SK-N-SH treated with all-trans-retinoic acid at 6 μM for 48 hours (cell line): ENCODE results near the gene KIN.

Source experiments
- PATZ1 ChIP-seq: fragments of 250-450 bp; sonication (Bioruptor Pico); IDR thresholded peaks from 2 replicates; pipeline ENCODE4 v1.8.0; 2020; ENCODE audit warnings: mild to moderate bottlenecking, moderate library complexity, borderline replicate concordance
- PPARA ChIP-seq: fragments of 250-450 bp; sonication (Bioruptor Pico); IDR thresholded peaks from 2 replicates; pipeline ENCODE4 v1.5.0; 2020; ENCODE audit warnings: mild to moderate bottlenecking, borderline replicate concordance
- RARB ChIP-seq: fragments of 250-450 bp; sonication (Bioruptor Pico); IDR thresholded peaks from 2 replicates; pipeline ENCODE4 v1.8.0; 2021; ENCODE audit warnings: mild to moderate bottlenecking, moderate library complexity
- TOX ChIP-seq: fragments of 250-450 bp; sonication (Bioruptor Pico); IDR thresholded peaks from 2 replicates; pipeline ENCODE4 v1.8.0; 2021; ENCODE audit warnings: mild to moderate bottlenecking, moderate library complexity, borderline replicate concordance
- ZFP3 ChIP-seq: fragments of 250-450 bp; sonication (Bioruptor Pico); IDR thresholded peaks from 2 replicates; pipeline ENCODE4 v1.5.0; 2020; ENCODE audit warnings: mild to moderate bottlenecking, moderate library complexity
- ZFP30 ChIP-seq: fragments of 450-650 bp; formaldehyde crosslinking; IDR thresholded peaks from 2 replicates; pipeline ENCODE4 v1.5.0; 2022; ENCODE audit warnings: mild to moderate bottlenecking, moderate library complexity
- ZNF70 ChIP-seq: fragments of 450-650 bp; formaldehyde crosslinking; IDR thresholded peaks from 2 replicates; pipeline ENCODE4 v1.5.0; 2020; ENCODE audit warnings: mild to moderate bottlenecking, moderate library complexity

GRCh38 chr10:7710446-7710845 lies 77.3 kb downstream of the KIN start:
- TF ChIP-seq ZFP3 (CRISPR knock-in tag), result no peak
- TF ChIP-seq ZFP30 (CRISPR knock-in tag), result no peak
- no peak for TF ChIP-seq PPARA (CRISPR knock-in tag)
- no peak for TF ChIP-seq ZNF70 (CRISPR knock-in tag)
- TF ChIP-seq TOX (CRISPR knock-in tag), result no peak
- no peak for TF ChIP-seq PATZ1 (CRISPR knock-in tag)
- no peak for TF ChIP-seq RARB (CRISPR knock-in tag)
